GM12892 (cell line): Measurements from ENCODE around the gene PGA3.

Source experiments
- POLR2A ChIP-seq: IDR thresholded peaks from 2 replicates; pipeline ENCODE4 v1.6.1; 2011; ENCODE audit warnings: low read depth, low read length, control low read depth
- POLR2AphosphoS5 ChIP-seq: IDR thresholded peaks from 2 replicates; pipeline ENCODE4 v1.6.1; 2011; ENCODE audit warnings: low read depth, low read length, control low read depth

DNA sequence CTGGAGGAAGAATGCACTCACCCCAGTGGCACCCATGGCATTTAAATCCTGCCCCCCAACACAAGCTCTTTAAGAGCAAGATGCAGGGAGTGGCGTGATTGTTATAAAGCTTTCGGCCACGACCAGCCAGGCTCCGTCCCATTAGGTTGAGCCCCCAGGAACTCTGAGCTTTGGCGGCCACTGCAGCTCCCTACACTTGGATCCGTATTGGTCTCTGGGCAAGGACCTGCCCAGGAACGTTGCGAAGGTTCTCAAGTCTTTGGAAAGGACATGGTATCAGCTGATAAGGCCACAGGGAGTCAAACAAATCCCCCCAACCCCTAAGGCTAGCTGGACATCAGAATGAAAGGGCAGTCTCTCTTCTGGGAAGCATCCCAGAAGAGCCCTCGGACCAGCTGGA is 32.7 kb upstream of the PGA3 start:
- TF ChIP-seq POLR2AphosphoS5 (no peak), POLR2A (no peak)
